HS-27A (cell line): ENCODE results near the gene PSIP1.
"Not testable (repeated sequence)": the region's sequence is repeated elsewhere in the genome, so short reads cannot be mapped to it uniquely, and the experiment has no call there.

Experiments
- DNase-seq: peaks from one replicate; pipeline ENCODE4 v3.0.0-alpha.2; 2012; ENCODE audit warnings: low read depth, missing footprints

PSIP1 gene

GRCh38 chr9:15510789-15511575, at the start of gene PSIP1:
Gene PSIP1, minus strand, starts transcription at chr9:15510970. Its CDS starts 782 bp downstream, at chr9:15510188.
- peak; percentile 49 for DNase-seq

GRCh38 chr9:15553528-15553898, 42.7 kb upstream of the PSIP1 start:
- DNase-seq, result no peak

- peak; percentile 64 for DNase-seq
Observed at GRCh38 chr9:15552636-15553527, 42.1 kb upstream of the PSIP1 start, which contains the start of gene CCDC171. Gene CCDC171, plus strand, starts transcription at chr9:15553043. Its CDS starts 11,046 bp downstream, at chr9:15564089.

- no peak for DNase-seq
Observed at GRCh38 chr9:15549611-15550010, 38.8 kb upstream of the PSIP1 start.

GRCh38 chr9:15543047-15543813, 32.5 kb upstream of the PSIP1 start:
- no peak for DNase-seq

- DNase-seq, result no peak
Observed at GRCh38 chr9:15542624-15543023, 31.9 kb upstream of the PSIP1 start.

- no peak for DNase-seq
Observed at GRCh38 chr9:15541872-15542271, 31.1 kb upstream of the PSIP1 start.

- no peak for DNase-seq
Observed at GRCh38 chr9:15531380-15531779, 20.6 kb upstream of the PSIP1 start.

GRCh38 chr9:15529566-15530324, 19.0 kb upstream of the PSIP1 start:
- no peak for DNase-seq

- not testable (repeated sequence) for DNase-seq
Observed at GRCh38 chr9:15527035-15527434, 16.3 kb upstream of the PSIP1 start.

- DNase-seq, result no peak
Observed at GRCh38 chr9:15525958-15526357, 15.2 kb upstream of the PSIP1 start.

GRCh38 chr9:15524845-15525455, 14.2 kb upstream of the PSIP1 start:
- no peak for DNase-seq

- DNase-seq, result no peak
Observed at GRCh38 chr9:15522130-15522755, 11.5 kb upstream of the PSIP1 start.

GRCh38 chr9:15521254-15521653, 10.5 kb upstream of the PSIP1 start:
- no peak for DNase-seq

- no peak for DNase-seq
Observed at GRCh38 chr9:15519831-15520230, 9.1 kb upstream of the PSIP1 start.

GRCh38 chr9:15513335-15513734, 2.6 kb upstream of the PSIP1 start:
- DNase-seq, result no peak

GRCh38 chr9:15512889-15513288, 2.1 kb upstream of the PSIP1 start:
- no peak for DNase-seq

GRCh38 chr9:15512204-15512603, 1.4 kb upstream of the PSIP1 start:
- DNase-seq, result no peak

GRCh38 chr9:15509931-15510788, 610 bp downstream of the PSIP1 start:
- no peak for DNase-seq

GRCh38 chr9:15505921-15506320, 4.8 kb downstream of the PSIP1 start:
- no peak for DNase-seq
